Anterior cingulate cortex (tissue), 58 donors: ENCODE results near the gene XRCC3.
A peak's percentile ranks its signal among the peaks of the same experiment; 100 is the strongest.
"Not testable (repeated sequence)": the region's sequence is repeated elsewhere in the genome, so short reads cannot be mapped to it uniquely, and the experiment has no call there.

Experiments used
- DNase-seq, 58 donors: peaks; one replicate each; lab custom pipeline; 2025; lab: John Stamatoyannopoulos, UW

XRCC3 gene

DNA sequence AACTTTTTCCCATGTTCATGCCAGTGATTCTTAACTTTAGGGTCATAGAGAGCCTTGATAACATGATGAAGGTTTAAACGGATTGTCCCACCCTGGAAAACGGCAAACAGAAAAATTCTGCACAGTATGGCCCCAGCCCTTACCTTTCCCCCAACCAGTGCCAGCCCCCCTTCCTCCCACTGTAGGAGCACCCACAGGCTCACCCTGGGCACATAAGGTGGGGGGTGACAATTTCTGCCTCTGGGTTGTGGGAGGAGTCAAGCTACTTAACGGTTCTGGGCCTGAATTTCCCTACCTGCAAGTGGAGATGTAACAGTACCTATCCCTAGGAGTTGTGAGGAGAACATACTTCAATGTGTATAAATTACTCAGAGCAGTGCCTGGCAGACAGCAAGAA, 18.0 kb downstream of the XRCC3 start:
- DNase-seq, result no peak

GRCh38 chr14:103696466-103697071, 18.7 kb downstream of the XRCC3 start:
- no peak for DNase-seq

GRCh38 chr14:103696070-103696402, 19.2 kb downstream of the XRCC3 start:
- DNase-seq, result no peak

GRCh38 chr14:103695296-103696069, 19.8 kb downstream of the XRCC3 start:
- no peak for DNase-seq

- peak in 7 of 58 donors; percentile 20 to 73 (median 54) for DNase-seq
These were observed 20.7 kb downstream of the XRCC3 start for GRCh38 chr14:103694572-103695026.

GRCh38 chr14:103693515-103693914, 21.7 kb downstream of the XRCC3 start:
- DNase-seq, result no peak

DNA sequence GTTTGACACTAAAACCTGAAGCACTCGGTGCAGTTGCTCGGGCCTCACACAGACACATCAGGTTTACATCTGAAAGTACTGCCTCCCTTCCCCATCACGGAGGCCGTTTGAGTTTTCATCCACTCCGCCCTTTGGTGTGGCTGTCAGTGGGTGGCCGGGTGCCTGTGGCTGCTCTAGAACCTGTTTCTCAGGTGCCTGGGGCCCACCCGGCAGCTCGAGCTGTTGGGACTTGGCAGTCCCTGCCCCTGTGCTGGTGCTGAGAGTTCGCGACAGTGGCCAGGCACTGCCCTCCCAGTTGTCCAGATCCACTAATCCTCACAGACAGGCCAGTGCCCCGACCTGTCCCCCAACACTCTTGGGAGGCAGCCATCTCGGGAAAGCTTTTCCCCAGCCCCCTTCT, 22.4 kb downstream of the XRCC3 start:
- no peak for DNase-seq

- no peak for DNase-seq
These were observed 23.1 kb downstream of the XRCC3 start for GRCh38 chr14:103692159-103692558.

DNA sequence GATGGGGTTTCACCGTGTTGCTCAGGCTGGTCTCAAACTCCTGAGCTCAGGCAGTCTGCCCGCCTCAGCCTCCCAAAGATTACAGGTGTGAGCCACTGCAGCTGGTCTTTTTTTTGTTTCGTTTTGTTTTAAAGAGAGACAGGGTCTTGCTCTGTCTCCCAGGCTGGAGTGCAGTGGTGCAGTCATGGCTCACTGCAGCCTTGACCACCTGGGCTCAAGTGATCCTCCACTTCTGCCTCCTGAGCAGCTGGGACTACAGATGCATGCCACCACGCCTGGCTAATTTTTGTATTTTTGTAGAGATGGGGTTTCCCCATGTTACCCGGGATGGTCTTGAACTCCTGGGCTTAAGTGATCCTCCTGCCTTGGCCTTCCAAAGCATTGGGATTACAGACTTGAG, 23.6 kb downstream of the XRCC3 start:
- DNase-seq, result not testable (repeated sequence)

DNA sequence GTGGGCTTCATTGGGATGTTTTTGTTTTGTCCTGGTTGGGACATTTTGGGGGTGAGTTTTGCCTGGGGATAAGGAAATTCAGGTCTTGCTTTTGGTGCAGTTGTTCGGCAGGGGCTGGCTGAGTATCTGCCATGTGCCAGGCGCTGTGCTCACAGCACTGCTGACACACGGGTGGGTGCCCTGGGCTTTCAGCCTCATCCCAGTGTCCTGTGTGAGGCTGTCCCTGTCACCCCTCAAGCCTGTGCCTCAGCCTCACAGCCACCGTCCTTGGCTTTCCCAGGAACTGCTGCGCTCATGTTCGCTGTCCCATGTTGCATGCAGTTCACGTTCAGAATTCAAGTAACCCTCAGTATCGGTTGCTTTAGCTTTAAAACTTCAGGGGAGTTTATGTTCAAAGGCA, 24.9 kb downstream of the XRCC3 start:
- DNase-seq, result no peak

DNA sequence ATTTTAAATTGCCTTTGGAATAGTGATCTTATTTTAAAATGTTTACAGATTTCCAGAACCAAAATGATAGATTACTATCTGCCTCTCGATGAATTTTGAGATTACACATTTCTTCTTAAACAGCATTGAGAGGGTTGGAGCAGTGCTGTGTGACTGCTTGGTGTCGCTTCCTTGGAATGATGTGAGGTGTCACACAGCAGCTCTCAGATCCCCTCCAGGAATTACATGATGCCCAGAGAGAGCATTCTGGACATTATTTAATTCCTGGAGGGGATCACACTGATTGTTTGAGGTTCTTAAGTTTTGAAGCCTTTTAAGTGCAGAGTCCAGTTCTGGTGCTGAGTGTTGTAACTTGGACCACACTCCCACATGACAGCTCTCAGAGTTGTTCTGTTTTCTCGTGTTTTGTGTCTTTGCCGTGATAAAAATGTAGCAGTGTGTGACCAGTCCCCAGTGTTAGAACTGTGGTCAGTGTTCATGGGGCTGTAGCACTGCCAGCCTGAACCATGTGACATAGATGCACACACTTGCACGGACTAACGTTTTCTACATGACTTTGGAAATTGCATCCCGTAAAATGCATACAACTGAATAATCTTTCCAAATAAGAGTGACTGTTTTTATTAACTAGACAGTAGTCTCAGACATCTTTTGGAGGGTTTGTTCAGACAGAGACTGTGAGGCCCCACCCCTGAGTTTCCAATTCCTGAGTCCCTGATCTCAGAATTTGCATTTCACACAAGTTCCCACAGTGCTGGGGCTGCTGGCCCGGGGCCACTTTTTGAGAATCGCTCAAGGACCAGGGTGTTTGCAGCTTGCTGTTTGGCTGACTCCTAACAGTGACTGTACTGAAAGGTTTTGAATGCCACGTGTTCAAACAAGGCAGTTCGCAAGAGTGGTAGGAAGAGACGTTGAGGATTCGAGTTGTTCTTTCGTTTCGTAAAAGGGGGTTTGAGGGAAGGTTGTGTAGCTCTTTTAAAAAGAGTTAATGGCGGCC, 26.0 kb downstream of the XRCC3 start:
- peak in 33 of 58 donors; percentile 20 to 80 (median 50) for DNase-seq

DNA sequence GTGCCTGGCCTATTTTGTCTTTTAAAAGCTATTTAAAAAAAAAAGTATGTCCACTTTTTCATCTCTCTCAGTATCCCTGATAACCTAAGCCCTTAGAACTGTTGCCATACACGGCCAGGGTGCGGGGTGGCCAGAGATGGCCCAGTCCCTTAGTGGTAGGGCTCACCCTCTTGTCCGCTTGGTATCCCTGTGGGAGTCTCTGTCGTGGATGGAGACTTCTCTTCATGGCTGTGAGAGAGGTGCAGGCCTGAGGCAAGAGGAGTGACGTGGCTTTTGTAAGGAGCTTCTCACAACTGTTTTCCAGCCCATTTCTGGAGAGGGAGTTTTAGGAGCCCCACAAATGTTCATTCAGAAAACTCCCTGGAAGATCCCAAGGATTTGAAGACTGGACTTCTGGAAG, 26.8 kb downstream of the XRCC3 start:
- DNase-seq, result no peak

- DNase-seq, result no peak
These were observed 27.5 kb downstream of the XRCC3 start for GRCh38 chr14:103687712-103688111.

DNA sequence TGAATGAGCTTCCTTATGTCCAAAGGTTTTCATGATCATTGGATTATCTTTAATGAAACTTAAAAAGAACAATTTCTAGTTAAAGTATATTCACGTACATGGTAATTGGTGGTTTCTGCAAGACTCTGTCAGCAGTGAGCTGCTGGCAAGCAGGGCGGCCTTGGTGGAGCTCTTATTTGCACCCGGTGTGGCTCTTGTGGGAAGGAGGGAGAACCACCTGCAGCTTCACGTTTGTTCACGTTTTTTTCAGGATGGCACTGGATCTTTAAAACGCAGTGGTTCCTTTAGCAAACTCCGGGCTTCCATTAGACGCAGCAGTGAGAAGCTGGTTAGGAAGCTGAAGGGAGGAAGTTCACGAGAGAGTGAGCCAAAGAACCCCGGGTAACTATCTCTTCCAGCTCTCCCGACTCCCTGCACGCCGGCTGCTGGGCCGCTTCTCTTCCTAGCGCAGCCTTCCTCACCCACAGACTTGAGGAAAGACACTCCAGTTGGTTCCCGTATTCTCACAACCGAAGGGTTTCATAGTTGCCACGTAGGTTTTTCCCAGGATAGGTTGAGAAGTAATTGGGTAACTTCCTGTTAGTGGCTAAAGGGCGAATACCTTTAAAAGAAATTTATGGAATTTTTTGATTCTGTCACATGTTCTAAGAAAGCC, 28.3 kb downstream of the XRCC3 start:
- no peak for DNase-seq

GRCh38 chr14:103685276-103686211, 29.7 kb downstream of the XRCC3 start:
- no peak for DNase-seq

GRCh38 chr14:103684871-103685270, 30.4 kb downstream of the XRCC3 start:
- no peak for DNase-seq

DNA sequence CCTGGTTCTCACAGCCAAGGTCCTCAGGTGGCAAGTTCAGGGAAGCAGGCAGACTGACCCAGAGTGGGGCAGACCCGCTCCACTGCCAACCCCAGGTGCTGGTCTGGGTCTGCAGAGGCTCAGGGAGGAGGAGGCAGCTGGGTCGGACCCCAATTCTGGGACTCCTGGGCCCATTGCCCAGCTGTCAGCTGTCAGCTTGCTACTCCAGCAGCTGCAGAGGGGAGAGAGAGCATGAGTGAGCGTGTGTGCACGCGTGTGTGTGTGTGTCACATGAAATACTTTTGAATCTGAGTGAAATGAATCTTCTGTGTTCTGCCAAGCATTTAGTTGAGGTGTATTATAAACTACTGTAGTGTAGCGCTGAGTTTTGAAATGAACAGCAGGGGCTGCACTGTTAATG, 30.8 kb downstream of the XRCC3 start:
- peak in 1 of 58 donors; percentile 32 for DNase-seq

GRCh38 chr14:103683139-103683538, 32.1 kb downstream of the XRCC3 start:
- no peak for DNase-seq

DNA sequence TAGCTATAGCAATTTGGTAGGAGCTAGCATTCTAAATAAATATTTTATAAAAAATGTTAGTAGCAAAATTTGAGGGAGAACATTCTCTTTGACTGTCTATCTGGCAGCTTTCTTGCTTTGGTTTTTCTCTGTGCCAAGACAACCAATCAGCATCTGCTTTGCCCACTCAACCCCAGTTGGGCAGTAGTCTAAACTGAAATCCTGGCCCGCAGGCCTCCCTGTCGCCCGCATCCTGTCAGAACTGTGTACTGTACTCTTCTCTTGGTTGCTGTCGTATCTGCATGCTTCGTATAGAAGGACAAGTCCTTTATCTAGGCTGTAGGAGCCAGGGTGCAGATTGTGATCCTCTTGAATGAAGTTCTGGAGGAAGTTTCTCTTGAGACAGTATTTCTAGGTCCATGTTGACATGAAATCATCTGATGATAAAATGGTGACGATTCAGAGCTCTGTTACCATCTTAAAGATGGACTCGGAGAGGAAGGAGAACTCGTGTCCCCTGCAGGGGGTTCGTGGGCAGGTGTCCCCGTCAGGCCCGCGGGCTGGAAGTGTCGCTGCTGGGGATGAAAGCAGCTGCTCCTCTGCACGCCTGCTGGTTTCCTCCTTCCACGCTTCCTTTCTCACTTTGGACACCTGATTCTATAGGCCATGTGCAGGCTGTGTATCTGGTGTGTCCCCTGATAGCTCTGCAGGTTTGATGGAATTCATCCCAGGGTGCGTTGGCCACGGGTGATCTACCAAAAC, 34.6 kb downstream of the XRCC3 start:
- DNase-seq, result no peak
